HepG2 (cell line): Measurements from ENCODE around the gene RRAS2. TPM values are rescaled to one million over a fixed set of nuclear protein-coding genes. Genes with fewer than 3 reads are reported as not detected.

ENCODE experiments used
- ATF1 ChIP-seq: IDR thresholded peaks from 2 replicates; pipeline ENCODE4 v1.6.1; 2016; ENCODE audit warnings: mild to moderate bottlenecking, control low read depth
- EP300 ChIP-seq, 3 experiments: sonication (generic) in 1 of 3; formaldehyde crosslinking in 1 of 3; IDR thresholded peaks; 2 replicates each; pipeline versions ENCODE4 v1.5.1 to v1.6.1; 2011 to 2020; ENCODE audit warnings: low read depth in 2 of 3, low read length in 2 of 3, borderline replicate concordance in 1 of 3, improper control_type of control experiment in 1 of 3, mild to moderate bottlenecking in 1 of 3, missing genetic modification reagents in 1 of 3, moderate library complexity in 1 of 3
- GFI1 ChIP-seq: sonication (generic); formaldehyde crosslinking; IDR thresholded peaks from 2 replicates; pipeline ENCODE4 v1.5.0; 2020; ENCODE audit warnings: missing genetic modification reagents, mild to moderate bottlenecking, borderline replicate concordance
- HMG20B ChIP-seq: conservative IDR thresholded peaks from 2 replicates; pipeline ENCODE4 v1.6.1; 2016; ENCODE audit warnings: missing genetic modification reagents, missing compliant biosample characterization
- JUNB ChIP-seq: sonication (generic); formaldehyde crosslinking; IDR thresholded peaks from 2 replicates; pipeline ENCODE4 v1.8.0; 2022; ENCODE audit warnings: missing genetic modification reagents, mild to moderate bottlenecking, borderline replicate concordance
- NR2F1 ChIP-seq, 2 experiments: fragments of 450-650 bp in 1 of 2; formaldehyde crosslinking in 1 of 2; IDR thresholded peaks; 2 replicates each; pipeline versions ENCODE4 v1.5.0 to v1.6.1; 2016 to 2020; ENCODE audit warnings: mild to moderate bottlenecking in 1 of 2, missing compliant biosample characterization in 1 of 2, missing genetic modification reagents in 1 of 2, moderate library complexity in 1 of 2
- POGZ ChIP-seq: sonication (generic); formaldehyde crosslinking; IDR thresholded peaks from 2 replicates; pipeline ENCODE4 v1.4.0; 2020; ENCODE audit warnings: mild to moderate bottlenecking, missing genetic modification reagents
- RBM22 ChIP-seq: fragments of 200-400 bp; formaldehyde crosslinking; optimal IDR thresholded peaks from 2 replicates; pipeline ENCODE3; 2017; ENCODE audit warnings: mild to moderate bottlenecking, low read length, moderate library complexity
- RFX5 ChIP-seq: IDR thresholded peaks from 2 replicates; pipeline ENCODE4 v1.6.1; 2011; ENCODE audit warnings: low read depth, low read length, improper control_type of control experiment
- ZFP36L2 ChIP-seq: sonication (generic); formaldehyde crosslinking; IDR thresholded peaks from 2 replicates; pipeline ENCODE4 v1.4.0; 2020; ENCODE audit warnings: missing genetic modification reagents
- ZNF143 ChIP-seq: sonication (generic); formaldehyde crosslinking; IDR thresholded peaks from 2 replicates; pipeline ENCODE4 v1.4.0; 2020; ENCODE audit warnings: missing genetic modification reagents
- ZNF207 ChIP-seq: fragments of 450-650 bp; IDR thresholded peaks from 2 replicates; pipeline ENCODE4 v1.6.1; 2016; ENCODE audit warnings: antibody characterized with exemption, borderline replicate concordance
- ZNF251 ChIP-seq: sonication (generic); formaldehyde crosslinking; IDR thresholded peaks from 2 replicates; pipeline ENCODE4 v1.9.0; 2021; ENCODE audit warnings: mild to moderate bottlenecking, missing genetic modification reagents
- ZNF354B ChIP-seq: sonication (generic); formaldehyde crosslinking; IDR thresholded peaks from 2 replicates; pipeline ENCODE4 v1.8.0; 2022; ENCODE audit warnings: mild to moderate bottlenecking, missing genetic modification reagents
- ZNF569 ChIP-seq: sonication (generic); formaldehyde crosslinking; IDR thresholded peaks from 2 replicates; pipeline ENCODE4 v1.5.0; 2020; ENCODE audit warnings: mild to moderate bottlenecking, missing genetic modification reagents, moderate library complexity, borderline replicate concordance
- ZNF660 ChIP-seq: sonication (generic); formaldehyde crosslinking; IDR thresholded peaks from 2 replicates; pipeline ENCODE4 v1.5.1; 2020; ENCODE audit warnings: mild to moderate bottlenecking, low read depth, missing genetic modification reagents, borderline replicate concordance
- ZNF772 ChIP-seq: sonication (generic); formaldehyde crosslinking; IDR thresholded peaks from 2 replicates; pipeline ENCODE4 v1.5.0; 2020; ENCODE audit warnings: mild to moderate bottlenecking, missing genetic modification reagents
- polyA plus RNA-seq, 8 experiments: library from polyadenylated mRNA; depleted of rRNA in 3 of 8; stranded (reverse) in 7 of 8; unstranded in 1 of 8; fragments of >200 nt; fragmentation: Illumina TruSeq in 4 of 8; extraction: Trizol in 4 of 8; gene quantifications; 2 replicates each; pipeline versions ENCODE4 v1.2.1 to v1.2.3, GENCODE V29; 2011 to 2016; ENCODE audit warnings: low read depth in 4 of 8, missing spikeins in 1 of 8, mixed read lengths in 1 of 8; ENCODE audit not compliant: insufficient read depth in 1 of 8
- total RNA-seq, 5 experiments: library from RNA; depleted of rRNA; stranded (reverse); fragments of >200 nt; fragmentation: Illumina TruSeq; extraction: Trizol; gene quantifications; 2 replicates each; pipeline ENCODE4 v1.2.3, GENCODE V29; 2016; ENCODE audit warnings: low read depth in 1 of 5
- TF ChIP-seq, protein P1 (sequence below): IDR thresholded peaks from 2 replicates; pipeline ENCODE4 v1.6.1; 2016; ENCODE audit warnings: low read depth, control low read depth
- TF ChIP-seq, protein P2 (sequence below): sonication (generic); formaldehyde crosslinking; IDR thresholded peaks from 2 replicates; pipeline ENCODE4 v1.4.0; 2020; ENCODE audit warnings: mild to moderate bottlenecking, missing genetic modification reagents
- TF ChIP-seq, protein P3 (sequence below): sonication (generic); formaldehyde crosslinking; IDR thresholded peaks from 2 replicates; pipeline ENCODE4 v1.4.0; 2020; ENCODE audit warnings: mild to moderate bottlenecking, missing genetic modification reagents

Gene RRAS2
- total and polyA plus RNA-seq, 2 of the 13 experiments (the other 11 are each of a cell fraction or from before 2014, with no cell fraction given): 19.0 to 44.1 TPM

DNA sequence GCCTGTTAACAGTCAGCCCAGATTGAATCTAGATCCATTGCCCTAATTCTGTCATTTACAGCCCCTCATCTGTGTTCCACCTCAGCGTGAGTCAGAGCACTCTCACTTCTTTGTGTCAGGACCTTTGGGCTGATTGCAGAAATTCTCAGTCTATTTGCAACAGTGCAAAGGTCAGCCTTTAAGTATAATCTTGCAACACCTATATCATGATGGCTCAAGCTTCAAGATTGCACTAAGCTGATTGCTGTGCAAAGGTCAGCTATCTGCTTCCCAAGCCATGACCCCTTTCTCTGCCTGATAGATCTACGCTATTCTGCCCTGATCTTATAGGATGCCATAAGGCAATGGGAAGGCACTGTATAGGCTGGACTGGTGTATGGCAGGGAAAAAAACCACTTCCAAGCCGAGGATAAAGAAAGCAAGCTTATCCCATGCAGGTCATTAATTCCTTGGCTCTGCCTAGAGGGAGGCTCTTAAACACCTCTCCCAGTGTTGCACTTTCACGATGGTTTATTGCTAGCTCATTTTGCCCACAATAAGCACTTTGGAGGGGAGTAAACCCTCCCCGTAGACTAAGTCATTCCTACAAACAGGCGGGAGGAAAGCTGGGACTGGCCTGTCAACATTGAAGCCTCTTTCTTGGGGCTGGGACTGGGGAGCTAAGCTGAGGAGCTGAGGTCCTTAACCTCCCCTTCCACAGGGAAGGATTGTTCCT, 100.6 kb downstream of the RRAS2 start (continued):
- peak; percentile 78 to 91 for TF ChIP-seq NR2F1 (CRISPR knock-in tag; IDR thresholded peaks at IDR 0.05)
- TF ChIP-seq ZFP36L2 (CRISPR knock-in tag): no peak
- no peak for TF ChIP-seq ZNF207
- TF ChIP-seq ATF1: no peak
- TF ChIP-seq, protein P1, sequence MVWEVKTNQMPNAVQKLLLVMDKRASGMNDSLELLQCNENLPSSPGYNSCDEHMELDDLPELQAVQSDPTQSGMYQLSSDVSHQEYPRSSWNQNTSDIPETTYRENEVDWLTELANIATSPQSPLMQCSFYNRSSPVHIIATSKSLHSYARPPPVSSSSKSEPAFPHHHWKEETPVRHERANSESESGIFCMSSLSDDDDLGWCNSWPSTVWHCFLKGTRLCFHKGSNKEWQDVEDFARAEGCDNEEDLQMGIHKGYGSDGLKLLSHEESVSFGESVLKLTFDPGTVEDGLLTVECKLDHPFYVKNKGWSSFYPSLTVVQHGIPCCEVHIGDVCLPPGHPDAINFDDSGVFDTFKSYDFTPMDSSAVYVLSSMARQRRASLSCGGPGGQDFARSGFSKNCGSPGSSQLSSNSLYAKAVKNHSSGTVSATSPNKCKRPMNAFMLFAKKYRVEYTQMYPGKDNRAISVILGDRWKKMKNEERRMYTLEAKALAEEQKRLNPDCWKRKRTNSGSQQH: no peak
- TF ChIP-seq ZNF354B (CRISPR knock-in tag): no peak
- TF ChIP-seq ZNF569 (CRISPR knock-in tag): no peak
- TF ChIP-seq JUNB (CRISPR knock-in tag): no peak
- TF ChIP-seq, protein P2, sequence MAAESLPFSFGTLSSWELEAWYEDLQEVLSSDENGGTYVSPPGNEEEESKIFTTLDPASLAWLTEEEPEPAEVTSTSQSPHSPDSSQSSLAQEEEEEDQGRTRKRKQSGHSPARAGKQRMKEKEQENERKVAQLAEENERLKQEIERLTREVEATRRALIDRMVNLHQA: no peak
- TF ChIP-seq ZNF660 (CRISPR knock-in tag): no peak
- TF ChIP-seq POGZ: no peak
- TF ChIP-seq ZNF772 (CRISPR knock-in tag): no peak
- no peak for TF ChIP-seq ZNF251 (CRISPR knock-in tag)
- no peak for TF ChIP-seq RFX5
- TF ChIP-seq RBM22: no peak
- TF ChIP-seq EP300 (IDR thresholded peaks at IDR 0.05; ENCODE audit: low read depth in 2 of 2, low read length in 2 of 2): peak in 1 of 2 experiments; percentile 47; a peak in 1 of 4 replicates
- TF ChIP-seq EP300 (CRISPR knock-in tag; IDR thresholded peaks at IDR 0.05; ENCODE audit: borderline replicate concordance): no peak
- no peak for TF ChIP-seq ZNF143 (CRISPR knock-in tag)
- TF ChIP-seq, protein P3, sequence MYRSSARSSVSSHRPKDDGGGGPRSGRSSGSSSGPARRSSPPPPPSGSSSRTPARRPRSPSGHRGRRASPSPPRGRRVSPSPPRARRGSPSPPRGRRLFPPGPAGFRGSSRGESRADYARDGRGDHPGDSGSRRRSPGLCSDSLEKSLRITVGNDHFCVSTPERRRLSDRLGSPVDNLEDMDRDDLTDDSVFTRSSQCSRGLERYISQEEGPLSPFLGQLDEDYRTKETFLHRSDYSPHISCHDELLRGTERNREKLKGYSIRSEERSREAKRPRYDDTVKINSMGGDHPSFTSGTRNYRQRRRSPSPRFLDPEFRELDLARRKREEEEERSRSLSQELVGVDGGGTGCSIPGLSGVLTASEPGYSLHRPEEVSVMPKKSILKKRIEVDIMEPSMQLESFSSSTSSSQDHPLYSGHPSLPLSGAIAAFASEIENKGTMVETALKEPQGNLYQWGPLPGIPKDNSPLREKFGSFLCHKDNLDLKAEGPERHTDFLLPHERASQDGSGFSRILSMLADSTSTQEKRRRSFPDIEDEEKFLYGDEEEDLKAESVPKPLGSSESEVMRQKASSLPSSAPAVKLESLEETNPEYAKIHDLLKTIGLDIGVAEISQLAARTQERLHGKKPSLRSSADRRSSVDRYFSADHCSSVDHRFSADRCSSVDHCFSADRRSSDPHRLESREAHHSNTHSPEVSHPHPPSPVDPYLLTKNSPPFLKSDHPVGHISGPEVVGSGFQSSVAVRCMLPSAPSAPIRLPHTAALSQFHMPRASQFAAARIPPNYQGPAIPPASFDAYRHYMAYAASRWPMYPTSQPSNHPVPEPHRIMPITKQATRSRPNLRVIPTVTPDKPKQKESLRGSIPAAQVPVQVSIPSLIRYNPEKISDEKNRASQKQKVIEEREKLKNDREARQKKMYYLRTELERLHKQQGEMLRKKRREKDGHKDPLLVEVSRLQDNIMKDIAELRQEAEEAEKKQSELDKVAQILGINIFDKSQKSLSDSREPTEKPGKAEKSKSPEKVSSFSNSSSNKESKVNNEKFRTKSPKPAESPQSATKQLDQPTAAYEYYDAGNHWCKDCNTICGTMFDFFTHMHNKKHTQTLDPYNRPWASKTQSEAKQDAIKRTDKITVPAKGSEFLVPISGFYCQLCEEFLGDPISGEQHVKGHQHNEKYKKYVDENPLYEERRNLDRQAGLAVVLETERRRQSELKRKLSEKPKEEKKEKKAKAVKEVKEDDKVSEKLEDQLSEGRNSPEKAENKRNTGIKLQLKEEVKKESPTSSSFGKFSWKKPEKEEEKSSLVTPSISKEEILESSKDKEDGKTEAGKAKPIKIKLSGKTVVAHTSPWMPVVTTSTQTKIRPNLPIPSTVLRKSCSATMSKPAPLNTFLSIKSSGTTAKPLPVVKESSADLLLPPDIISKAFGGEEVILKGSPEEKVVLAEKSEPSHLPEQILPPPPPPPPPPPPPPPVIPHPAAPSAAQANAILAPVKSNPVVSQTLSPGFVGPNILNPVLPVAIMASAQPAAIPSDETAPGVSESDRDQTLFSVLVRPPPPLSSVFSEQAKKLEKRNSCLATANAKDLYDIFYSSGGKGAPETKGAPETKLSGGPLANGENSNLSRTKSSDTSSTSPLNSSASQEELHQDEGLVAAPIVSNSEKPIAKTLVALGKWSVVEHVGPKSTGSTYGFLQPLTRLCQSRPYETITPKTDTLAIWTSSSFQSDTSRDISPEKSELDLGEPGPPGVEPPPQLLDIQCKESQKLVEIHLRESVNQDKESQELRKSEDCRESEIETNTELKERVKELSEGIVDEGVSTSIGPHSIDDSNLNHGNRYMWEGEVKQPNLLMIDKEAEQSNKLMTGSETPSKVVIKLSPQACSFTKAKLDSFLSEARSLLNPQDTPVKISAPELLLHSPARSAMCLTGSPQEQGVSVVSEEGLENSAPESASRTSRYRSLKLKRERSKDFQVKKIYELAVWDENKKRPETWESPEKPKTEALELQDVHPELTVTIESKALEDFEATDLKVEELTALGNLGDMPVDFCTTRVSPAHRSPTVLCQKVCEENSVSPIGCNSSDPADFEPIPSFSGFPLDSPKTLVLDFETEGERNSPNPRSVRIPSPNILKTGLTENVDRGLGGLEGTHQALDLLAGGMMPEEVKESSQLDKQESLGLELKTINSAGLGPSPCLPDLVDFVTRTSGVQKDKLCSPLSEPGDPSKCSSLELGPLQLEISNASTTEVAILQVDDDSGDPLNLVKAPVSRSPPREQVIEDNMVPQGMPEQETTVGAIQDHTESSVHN (CRISPR knock-in tag): no peak
- 0 out of 2 replicates have a peak, but pooled peaks have one; percentile 43 for TF ChIP-seq HMG20B (CRISPR knock-in tag)
- no peak for TF ChIP-seq GFI1 (CRISPR knock-in tag)
